NCI-H510A treated with DMSO at 0.1 percent for 48 hours (cell line): ENCODE data around the gene C14orf180.

Experiments used
- DNase-seq: peaks from one replicate; lab custom pipeline; 2025; lab: John Stamatoyannopoulos, UW

Gene C14orf180

GRCh38 chr14:104579939-104580338 lies 375 bp downstream of the C14orf180 start:
- DNase-seq, result peak; percentile 33

- peak; percentile 10 for DNase-seq
Observed at GRCh38 chr14:104580961-104581360, 1.4 kb downstream of the C14orf180 start.

- DNase-seq, result no peak
Observed at GRCh38 chr14:104581521-104581920, 2.0 kb downstream of the C14orf180 start.

GRCh38 chr14:104582005-104582404 lies 2.4 kb downstream of the C14orf180 start:
- no peak for DNase-seq

GRCh38 chr14:104582662-104583061 lies 3.1 kb downstream of the C14orf180 start:
- DNase-seq, result no peak

GRCh38 chr14:104583424-104584306 lies 4.1 kb downstream of the C14orf180 start:
- DNase-seq, result no peak

- DNase-seq, result no peak
Observed at GRCh38 chr14:104584557-104584956, 5.0 kb downstream of the C14orf180 start.

GRCh38 chr14:104585966-104586697 lies 6.6 kb downstream of the C14orf180 start:
- no peak for DNase-seq

- DNase-seq, result no peak
Observed at GRCh38 chr14:104586832-104587620, 7.5 kb downstream of the C14orf180 start.

GRCh38 chr14:104587641-104588040 lies 8.1 kb downstream of the C14orf180 start:
- DNase-seq, result no peak

GRCh38 chr14:104588066-104588857 lies 8.7 kb downstream of the C14orf180 start:
- DNase-seq, result peak; percentile 25

- no peak for DNase-seq
Observed at GRCh38 chr14:104589338-104590195, 10.0 kb downstream of the C14orf180 start.

GRCh38 chr14:104590240-104590965 lies 10.8 kb downstream of the C14orf180 start:
- DNase-seq, result no peak

- no peak for DNase-seq
Observed at GRCh38 chr14:104591031-104591430, 11.5 kb downstream of the C14orf180 start.

GRCh38 chr14:104591506-104592291 lies 12.1 kb downstream of the C14orf180 start:
- DNase-seq, result no peak

- DNase-seq, result no peak
Observed at GRCh38 chr14:104592292-104592672, 12.7 kb downstream of the C14orf180 start.

GRCh38 chr14:104592785-104593184 lies 13.2 kb downstream of the C14orf180 start:
- DNase-seq, result no peak

- DNase-seq, result no peak
Observed at GRCh38 chr14:104593241-104593701, 13.7 kb downstream of the C14orf180 start.

GRCh38 chr14:104593710-104594136 lies 14.2 kb downstream of the C14orf180 start:
- DNase-seq, result no peak
